HL-60 (cell line): Measurements from ENCODE around the gene KIF26A.

ENCODE experiments used
- CTCF ChIP-seq: IDR thresholded peaks from one replicate; pipeline ENCODE4 v1.5.1; 2011; ENCODE audit warnings: low read length, control low read depth, inconsistent platforms; ENCODE audit not compliant: insufficient read depth
- POLR2AphosphoS5 ChIP-seq: IDR thresholded peaks from 2 replicates; pipeline ENCODE4 v1.6.1; 2012; ENCODE audit warnings: low read depth
- REST ChIP-seq: IDR thresholded peaks from 2 replicates; pipeline ENCODE4 v1.6.1; 2012; ENCODE audit warnings: low read depth; ENCODE audit not compliant: insufficient replicate concordance
- SPI1 ChIP-seq: IDR thresholded peaks from 2 replicates; pipeline ENCODE4 v1.6.1; 2012; ENCODE audit warnings: low read depth, mild to moderate bottlenecking, borderline replicate concordance

GRCh38 chr14:104195878-104196277, 57.5 kb downstream of the KIF26A start:
- TF ChIP-seq CTCF = no peak
- no peak for TF ChIP-seq SPI1
- TF ChIP-seq POLR2AphosphoS5 = no peak
- TF ChIP-seq REST = no peak
